Activated naive CD4-positive, alpha-beta T cell treated with anti-CD3 and anti-CD28 coated beads for 36 hours (primary cell): ENCODE measurements around the gene DHPS. TPM values are rescaled to one million over a fixed set of nuclear protein-coding genes. Genes with fewer than 3 reads are reported as not detected.
"Not testable (repeated sequence)": the region's sequence is repeated elsewhere in the genome, so short reads cannot be mapped to it uniquely, and the experiment has no call there.

ENCODE experiments used
- CTCF ChIA-PET: fragments of 350-600 bp; sonication (Branson Sonifier 250); formaldehyde crosslinking; loops from one replicate; lab custom pipeline; 2021; ENCODE audit warnings: antibody characterized with exemption; lab: Charles Lee
- DNase-seq: peaks from one replicate; pipeline ENCODE4 v3.0.0-alpha.2; 2020
- H3K27ac Mint-ChIP-seq: one replicate; pipeline ENCODE4 v1.8.0; 2021; ENCODE audit warnings: mild to moderate bottlenecking, mixed read lengths
- H3K27me3 Mint-ChIP-seq: one replicate; pipeline ENCODE4 v1.8.0; 2021; ENCODE audit warnings: low read depth, mixed read lengths
- H3K36me3 Mint-ChIP-seq: one replicate; pipeline ENCODE4 v1.8.0; 2021; ENCODE audit warnings: low read depth, mixed read lengths
- H3K4me1 Mint-ChIP-seq: one replicate; pipeline ENCODE4 v1.8.0; 2021; ENCODE audit warnings: low read depth, mixed read lengths
- H3K4me3 Mint-ChIP-seq: one replicate; pipeline ENCODE4 v1.8.0; 2021; ENCODE audit warnings: mild to moderate bottlenecking, moderate library complexity, mixed read lengths
- H3K9me3 Mint-ChIP-seq: one replicate; pipeline ENCODE4 v1.8.0; 2021; ENCODE audit warnings: mixed read lengths
- intact Hi-C: fragments of 100-400 bp; cut with micrococcal nuclease; formaldehyde crosslinking; loops from one replicate; pipeline ENCODE4 v1.15.1; 2023
- total RNA-seq, 2 experiments: library from RNA; stranded (reverse); gene quantifications; one replicate each; pipeline ENCODE4 v1.2.3, GENCODE V29; 2021

Gene DHPS
- total RNA-seq = 100 to 1,000 TPM; 131 to 149 TPM

DNA sequence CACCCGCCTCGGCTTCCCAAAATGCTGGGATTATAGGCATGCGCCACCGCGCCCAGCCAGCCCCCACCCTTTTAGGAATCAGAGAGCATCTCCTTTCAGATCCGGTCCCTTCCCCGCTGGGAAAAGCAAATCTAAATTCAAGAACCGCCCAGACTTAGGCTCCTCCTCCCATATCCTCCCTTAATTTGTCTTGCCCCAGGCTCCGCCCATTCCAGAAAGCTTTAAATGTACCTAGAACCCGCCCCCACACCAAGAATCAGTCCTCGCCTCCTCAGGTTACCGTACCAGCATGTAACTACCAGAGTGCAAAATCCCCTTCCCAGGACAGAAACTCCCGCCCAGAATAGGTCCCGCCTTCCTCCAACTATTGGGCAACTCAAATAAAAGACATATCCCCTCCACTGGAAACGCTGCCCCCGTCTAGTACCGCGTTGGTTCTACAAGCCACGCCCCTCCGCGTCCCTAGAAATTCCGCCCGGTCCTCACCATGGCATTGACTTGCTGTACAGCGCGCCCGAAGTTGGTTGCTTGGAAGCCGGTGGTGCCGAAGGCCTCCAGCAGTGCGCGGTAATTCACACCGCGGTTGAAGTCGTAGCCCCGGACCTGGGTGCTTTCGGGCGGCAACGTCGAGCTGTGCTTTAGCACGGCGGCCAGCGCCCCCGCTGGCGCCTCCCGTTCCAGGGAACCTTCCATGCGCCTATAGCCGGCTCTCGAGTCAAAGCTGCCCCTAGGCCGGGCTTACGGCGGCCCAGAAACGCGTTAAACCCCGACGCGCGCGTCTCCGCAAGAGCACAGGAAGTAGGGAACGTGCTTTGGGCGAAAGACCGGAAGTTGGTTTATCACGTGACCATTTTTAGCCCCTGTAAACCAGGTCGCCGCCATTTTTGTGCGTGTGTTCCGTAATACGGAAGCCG, at the start of gene DHPS:
Gene DHPS, minus strand, starts transcription at position 807 of the 914 bp plus-strand sequence. Its CDS starts 114 bp downstream, at position 693.
- H3K27me3 Mint-ChIP-seq = no peaks in the 10 kb centered on the region
- peak within 1 kb of the TSS; percentile 98 for H3K27ac Mint-ChIP-seq
- peak within 1 kb of the TSS; percentile 99 for H3K4me3 Mint-ChIP-seq
- DNase-seq = peak; percentile 97
- H3K9me3 Mint-ChIP-seq = no peaks in the 10 kb centered on the region
- CTCF ChIA-PET = interaction anchor here (0.6 to 1.0 kb wide), 4 partner anchors 9 to 1473 kb away, joined by 3 to 7 read pairs (median 4); no protein-coding TSS in a partner anchor
- peaks cover 23% of the 10 kb centered on the region for H3K36me3 Mint-ChIP-seq
- intact Hi-C loops = loop anchor here (1.0 to 2.0 kb wide), 10 partner anchors 12 to 241 kb away; partner anchors contain the start of genes FBXW9, SYCE2, TRIR and ZNF443
- peaks cover 24% of the 10 kb centered on the region for H3K4me1 Mint-ChIP-seq

DNA sequence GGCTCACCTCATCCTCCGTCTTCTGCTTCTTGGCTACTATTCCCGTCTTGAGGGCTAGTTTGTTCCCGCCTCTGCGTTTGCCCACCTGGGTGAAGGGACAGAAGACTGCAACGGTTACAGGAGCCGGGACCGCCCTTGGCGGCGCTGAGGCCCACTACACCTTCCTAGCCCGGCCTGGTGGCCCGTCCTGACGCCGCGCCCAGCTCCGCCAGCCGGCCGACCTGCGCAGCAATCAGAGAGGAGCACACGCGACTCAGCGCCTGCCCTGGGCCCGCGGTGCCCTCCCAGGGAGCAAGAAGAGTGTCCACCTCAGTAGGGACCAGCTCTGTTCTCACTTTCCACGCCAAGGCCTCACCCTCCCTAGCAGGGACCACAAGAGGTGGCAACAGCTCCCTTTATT, 49.7 kb upstream of the DHPS start:
- no peak overlapping the region for H3K4me3 Mint-ChIP-seq
- H3K27ac Mint-ChIP-seq = no peak overlapping the region
- H3K4me1 Mint-ChIP-seq = peaks cover 28% of the 10 kb centered on the region
- intact Hi-C loops = loop anchor here (5.0 kb wide), 2 partner anchors 119 to 421 kb away; partner anchors contain the start of genes IER2, STX10, ZNF490 and ZNF791
- no peak for DNase-seq
- H3K36me3 Mint-ChIP-seq = peaks cover 49% of the 10 kb centered on the region
- no peaks in the 10 kb centered on the region for H3K27me3 Mint-ChIP-seq
- CTCF ChIA-PET = interaction anchor here (0.6 to 1.6 kb wide), 3 partner anchors 34 to 112 kb away, joined by 3 read pairs; no protein-coding TSS in a partner anchor
- no peaks in the 10 kb centered on the region for H3K9me3 Mint-ChIP-seq

DNA sequence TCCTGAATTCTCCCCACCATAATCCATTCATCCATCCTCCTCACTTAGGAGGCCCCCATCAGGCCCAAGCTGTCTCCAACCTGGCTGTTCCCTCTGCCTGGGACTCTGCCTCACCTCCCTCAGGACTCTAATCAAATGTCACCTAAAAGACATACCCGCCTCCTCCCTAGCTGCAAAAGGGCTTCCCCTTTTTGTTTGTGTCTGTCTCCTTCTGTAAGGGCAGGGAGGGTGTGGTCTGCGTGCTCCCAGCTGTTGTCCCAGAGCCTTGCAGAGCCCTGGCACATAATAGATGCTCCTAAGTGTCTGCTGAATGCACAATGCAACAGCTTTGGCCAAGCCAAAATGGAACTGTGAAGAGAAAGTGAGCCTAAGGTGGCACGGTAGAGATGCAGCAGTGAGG, 48.4 kb upstream of the DHPS start:
- no peak overlapping the region for H3K27ac Mint-ChIP-seq
- peaks cover 23% of the 10 kb centered on the region for H3K4me1 Mint-ChIP-seq
- CTCF ChIA-PET = no interaction called here
- DNase-seq = no peak
- H3K27me3 Mint-ChIP-seq = no peaks in the 10 kb centered on the region
- no peaks in the 10 kb centered on the region for H3K9me3 Mint-ChIP-seq
- intact Hi-C loops = loop anchor here (5.0 kb wide), 2 partner anchors 118 to 422 kb away; partner anchors contain the start of genes IER2, STX10, ZNF490 and ZNF791
- no peak overlapping the region for H3K4me3 Mint-ChIP-seq
- peaks cover 49% of the 10 kb centered on the region for H3K36me3 Mint-ChIP-seq

DNA sequence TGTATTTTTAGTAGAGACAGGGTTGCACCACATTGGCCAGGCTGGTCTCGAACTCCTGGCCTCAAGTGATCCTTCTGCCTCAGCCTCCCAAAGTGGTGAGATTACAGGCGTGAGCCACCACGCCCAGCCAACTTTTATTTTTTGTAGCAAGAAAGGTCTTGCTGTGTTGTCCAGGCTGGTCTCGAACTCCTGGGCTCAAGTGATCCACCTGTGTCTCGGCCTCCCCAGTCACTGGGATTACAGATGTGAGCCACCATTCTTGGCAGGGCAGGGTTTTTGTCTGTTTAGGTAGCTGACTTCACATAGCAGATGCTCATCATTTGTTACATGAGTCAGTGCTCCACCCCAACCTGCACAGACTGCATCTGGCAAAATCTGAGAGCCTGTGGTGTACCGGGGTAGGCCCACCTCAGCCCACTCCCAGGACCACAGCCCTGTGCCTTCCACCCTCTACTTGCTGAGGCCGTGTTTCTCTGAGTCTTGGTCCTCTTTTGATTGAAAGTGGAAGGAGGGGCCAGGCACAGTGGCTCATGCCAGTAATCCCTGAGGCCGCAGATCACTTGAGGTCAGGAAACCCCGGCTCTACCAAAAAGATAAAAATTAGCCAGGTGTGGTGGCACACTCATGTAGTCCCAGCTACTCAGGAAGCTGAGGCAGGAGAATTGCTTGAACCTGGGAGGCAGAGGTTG, 46.2 kb upstream of the DHPS start:
- Mint-ChIP-seq H3K9me3 (no peaks in the 10 kb centered on the region), H3K27ac (no peak overlapping the region), H3K36me3 (peaks cover 41% of the 10 kb centered on the region), H3K4me1 (peaks cover 25% of the 10 kb centered on the region), H3K27me3 (no peaks in the 10 kb centered on the region), H3K4me3 (no peak overlapping the region)
- no peak for DNase-seq
- intact Hi-C loops = no loop called here
- CTCF ChIA-PET = interaction anchor here (1.2 kb wide), 1 partner anchor 30 kb away, joined by 4 read pairs; no protein-coding TSS in a partner anchor

DNA sequence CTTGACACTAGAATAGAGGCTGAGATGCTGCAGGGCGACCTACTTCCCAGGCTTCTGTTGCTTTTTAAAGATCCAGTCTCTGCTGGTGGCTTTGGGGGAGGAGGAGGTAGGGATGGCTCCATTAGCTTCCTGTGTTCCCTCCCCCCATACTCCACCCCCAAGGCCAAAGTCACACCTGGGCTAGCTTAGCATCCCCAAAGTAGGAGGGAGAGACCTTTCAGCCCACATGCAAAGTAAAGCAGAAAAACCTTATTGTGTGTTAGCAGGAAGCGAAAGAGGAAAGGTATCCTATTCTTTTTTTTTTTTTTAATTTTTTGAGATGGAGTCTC, 45.3 kb upstream of the DHPS start:
- Mint-ChIP-seq H3K36me3 (peaks cover 42% of the 10 kb centered on the region), H3K27me3 (no peaks in the 10 kb centered on the region), H3K4me3 (no peak overlapping the region), H3K4me1 (peaks cover 17% of the 10 kb centered on the region), H3K27ac (no peak overlapping the region), H3K9me3 (no peaks in the 10 kb centered on the region)
- CTCF ChIA-PET = interaction anchor here (1.2 kb wide), 1 partner anchor 30 kb away, joined by 4 read pairs; no protein-coding TSS in a partner anchor
- intact Hi-C loops = no loop called here
- no peak for DNase-seq

DNA sequence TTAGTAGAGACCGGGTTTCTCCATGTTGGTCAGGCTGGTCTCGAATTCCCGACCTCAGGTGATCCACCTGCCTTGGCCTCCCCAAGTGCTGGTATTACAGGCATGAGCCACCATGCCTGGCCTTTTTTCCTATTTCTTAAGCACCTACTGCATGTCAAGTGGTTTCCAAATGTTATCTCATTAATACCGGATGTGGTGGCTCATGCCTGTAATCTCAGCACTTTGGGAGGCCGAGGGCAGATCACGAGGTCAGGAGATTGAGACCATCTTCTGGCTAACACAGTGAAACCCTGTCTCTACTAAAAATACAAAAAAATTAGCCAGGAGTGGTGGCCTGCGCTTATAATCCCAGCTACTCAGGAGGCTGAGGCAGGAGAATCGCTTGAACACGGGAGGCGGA, 43.9 kb upstream of the DHPS start:
- Mint-ChIP-seq H3K36me3 (peaks cover 42% of the 10 kb centered on the region), H3K4me1 (peaks cover 20% of the 10 kb centered on the region)
- H3K27me3 Mint-ChIP-seq, H3K27ac Mint-ChIP-seq, H3K9me3 Mint-ChIP-seq, intact Hi-C loops, DNase-seq, H3K4me3 Mint-ChIP-seq: not testable (repeated sequence)
- CTCF ChIA-PET = interaction anchor here (0.7 to 1.0 kb wide), 2 partner anchors 29 to 156 kb away, joined by 3 to 4 read pairs; no protein-coding TSS in a partner anchor

DNA sequence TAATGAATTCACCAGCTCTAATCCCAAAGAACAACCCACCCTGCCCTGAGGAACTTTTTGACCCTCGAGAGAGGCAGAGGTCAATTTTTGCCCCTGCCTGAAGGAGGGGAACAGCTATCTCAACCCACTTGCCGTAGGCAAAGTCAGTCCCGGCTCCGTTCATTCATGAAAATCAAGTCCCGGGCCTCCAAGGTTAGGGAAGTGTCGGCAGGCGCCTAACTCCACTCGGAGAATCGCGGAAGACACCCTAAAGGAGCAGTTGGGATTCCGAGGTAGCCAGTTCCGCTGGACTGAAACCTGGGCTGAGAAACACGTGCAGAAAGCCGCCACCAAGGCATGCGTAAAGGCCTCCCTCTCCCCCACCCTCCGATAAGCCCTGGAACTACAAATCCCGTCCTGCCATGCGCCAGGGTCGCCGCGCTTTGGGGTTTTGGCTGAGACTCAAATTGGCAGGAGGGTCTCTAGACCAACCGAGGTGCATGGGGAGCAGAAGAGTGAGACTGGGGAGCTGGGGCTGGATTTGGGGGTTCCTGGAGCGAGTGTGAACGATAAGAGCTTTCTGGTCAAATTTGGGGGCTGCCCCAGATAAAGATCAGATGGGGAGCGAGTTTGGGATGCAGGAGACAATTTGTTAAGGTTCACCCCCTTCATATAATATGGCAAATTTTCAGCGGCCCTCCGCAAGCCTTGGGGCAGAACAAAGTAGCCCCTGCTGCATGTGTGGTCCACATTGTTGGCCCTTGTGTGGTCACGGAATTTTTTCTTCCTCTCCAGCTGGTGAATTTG, 42.2 kb upstream of the DHPS start, which contains the start of gene TNPO2:
Gene TNPO2, minus strand, starts transcription at position 292 of the 786 bp plus-strand sequence. CDS start 2,955 bp downstream, outside the sequence.
- peak; percentile 77 for DNase-seq
- no peaks in the 10 kb centered on the region for H3K9me3 Mint-ChIP-seq
- peak within 1 kb of the TSS; percentile 79 for H3K4me3 Mint-ChIP-seq
- H3K27me3 Mint-ChIP-seq = no peaks in the 10 kb centered on the region
- intact Hi-C loops = loop anchor here (1.0 kb wide), 1 partner anchor 9 kb away; no protein-coding TSS in a partner anchor
- peaks cover 29% of the 10 kb centered on the region for H3K4me1 Mint-ChIP-seq
- H3K36me3 Mint-ChIP-seq = peaks cover 35% of the 10 kb centered on the region
- CTCF ChIA-PET = interaction anchor here (0.7 to 2.5 kb wide), 6 partner anchors 9 to 84 kb away, joined by 3 to 14 read pairs (median 5); no protein-coding TSS in a partner anchor
- peak within 1 kb of the TSS; percentile 78 for H3K27ac Mint-ChIP-seq

DNA sequence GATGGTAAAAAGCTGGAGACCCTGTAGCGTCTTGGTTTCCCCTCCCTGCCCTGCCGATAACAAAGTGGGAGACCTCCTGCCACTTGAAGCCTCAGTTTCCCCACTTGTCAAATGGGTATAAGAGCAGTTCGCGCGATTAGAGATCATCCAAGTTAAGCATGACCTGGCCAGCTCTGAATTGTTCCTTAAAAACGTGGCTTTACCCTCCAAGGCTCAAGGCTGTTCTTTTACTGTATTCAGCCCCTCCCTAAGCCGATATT, 41.6 kb upstream of the DHPS start:
- intact Hi-C loops = no loop called here
- H3K4me1 Mint-ChIP-seq = peaks cover 33% of the 10 kb centered on the region
- peak overlapping the region; percentile 79 for H3K4me3 Mint-ChIP-seq
- peak overlapping the region; percentile 78 for H3K27ac Mint-ChIP-seq
- peaks cover 37% of the 10 kb centered on the region for H3K36me3 Mint-ChIP-seq
- DNase-seq = no peak
- no peaks in the 10 kb centered on the region for H3K27me3 Mint-ChIP-seq
- no peaks in the 10 kb centered on the region for H3K9me3 Mint-ChIP-seq
- CTCF ChIA-PET = interaction anchor here (0.7 to 2.5 kb wide), 4 partner anchors 10 to 37 kb away, joined by 3 to 14 read pairs (median 8); no protein-coding TSS in a partner anchor

DNA sequence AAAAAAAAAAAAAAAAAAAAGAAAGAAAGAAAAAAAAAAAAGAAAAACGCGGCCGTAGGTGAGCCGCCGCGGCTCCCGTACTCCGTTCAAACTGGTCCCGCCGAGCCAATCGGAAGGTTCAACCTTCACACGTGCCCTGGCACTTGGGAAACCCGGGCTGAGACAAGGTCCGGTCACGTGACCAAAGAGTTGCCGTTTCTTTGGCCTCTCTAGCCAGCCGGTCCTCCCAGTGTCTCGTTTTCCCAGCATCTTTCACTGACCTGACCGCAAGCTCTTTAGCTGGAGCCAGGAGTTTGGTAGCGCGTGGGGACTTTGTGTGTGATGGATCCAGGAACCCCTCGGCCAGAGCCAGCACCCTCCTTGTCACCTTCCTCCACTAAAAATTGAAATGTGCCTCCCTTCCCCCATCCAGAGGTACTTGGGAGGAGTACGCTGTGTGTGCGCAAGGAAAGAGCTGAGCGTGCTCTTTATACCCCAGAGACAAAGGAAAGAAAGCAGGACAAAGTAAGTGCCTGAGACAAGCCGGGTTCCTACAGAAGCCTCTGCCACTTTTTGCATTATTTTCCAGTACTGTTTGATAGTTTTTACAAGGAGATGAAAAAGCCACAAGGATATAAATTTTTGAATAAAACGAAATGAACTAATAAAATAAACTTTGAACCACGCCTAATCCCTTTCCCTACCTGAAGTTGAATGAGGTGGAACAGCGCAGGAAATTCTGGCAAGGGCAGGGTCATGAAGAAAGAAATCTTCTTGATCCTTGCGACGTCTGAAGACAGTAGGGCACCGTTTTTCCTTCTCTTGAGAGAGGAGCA, 41.1 kb upstream of the DHPS start:
- CTCF ChIA-PET = interaction anchor here (0.7 to 2.5 kb wide), 4 partner anchors 11 to 37 kb away, joined by 3 to 14 read pairs (median 8); no protein-coding TSS in a partner anchor
- Mint-ChIP-seq H3K36me3 (peaks cover 35% of the 10 kb centered on the region), H3K4me1 (peaks cover 33% of the 10 kb centered on the region), H3K4me3 (peak overlapping the region; percentile 79), H3K27ac (peak overlapping the region; percentile 78), H3K9me3 (no peaks in the 10 kb centered on the region), H3K27me3 (no peaks in the 10 kb centered on the region)
- intact Hi-C loops = loop anchor here (1.0 kb wide), 2 partner anchors 15 to 41 kb away; partner anchors contain the start of genes DHPS and GET3
- DNase-seq = peak; percentile 97

DNA sequence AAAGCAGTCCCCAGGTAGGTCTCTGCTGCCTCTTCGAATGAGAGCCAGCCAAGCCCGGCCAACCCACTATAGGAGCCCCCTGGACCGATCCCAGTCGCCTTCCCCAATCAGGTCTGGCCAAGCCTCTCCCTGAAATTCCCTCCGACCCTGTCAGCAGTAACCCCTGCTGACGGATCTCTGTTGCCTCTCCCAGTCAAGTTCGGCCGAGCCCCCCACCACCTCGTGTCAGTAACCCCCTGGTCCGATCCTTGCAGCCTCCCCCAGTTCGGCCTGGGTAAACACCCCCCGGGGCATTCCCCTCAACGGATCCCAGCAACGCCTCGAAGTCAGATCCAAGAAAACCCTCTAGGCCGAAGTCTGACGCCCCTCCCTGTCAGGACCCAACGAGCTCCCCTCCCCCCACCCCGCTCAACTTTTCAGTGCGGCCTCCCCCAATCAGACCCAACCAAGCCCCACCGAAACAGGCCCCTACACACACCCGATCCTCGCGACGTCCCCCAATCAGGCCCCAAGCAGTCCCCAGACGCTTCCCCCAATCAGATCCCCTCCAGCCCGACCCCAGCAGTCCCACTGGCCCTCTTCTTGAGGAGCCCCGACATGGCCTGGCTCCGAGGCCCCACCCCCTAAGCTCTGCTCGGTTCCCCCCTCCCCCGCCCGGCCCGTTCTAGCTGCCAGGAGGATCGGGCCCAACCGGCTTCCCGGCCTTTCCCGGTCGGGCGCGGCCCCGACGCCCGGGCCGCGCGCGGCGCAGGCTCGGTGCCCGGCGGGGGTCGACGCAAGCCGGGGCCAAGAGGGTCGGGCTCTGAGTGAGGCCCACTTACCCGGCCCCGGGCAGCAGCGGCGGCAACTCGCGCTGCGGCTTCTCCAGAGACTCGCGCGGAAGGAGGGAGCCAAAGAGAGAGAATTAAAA, 40.2 kb upstream of the DHPS start:
- H3K9me3 Mint-ChIP-seq = no peaks in the 10 kb centered on the region

More for the DNA sequence above, 40.2 kb upstream of the DHPS start:
- Mint-ChIP-seq H3K4me3 (peak overlapping the region; percentile 93), H3K27ac (peak overlapping the region; percentile 91), H3K27me3 (no peaks in the 10 kb centered on the region), H3K4me1 (peaks cover 33% of the 10 kb centered on the region), H3K36me3 (peaks cover 34% of the 10 kb centered on the region)
- intact Hi-C loops = loop anchor here (1.0 kb wide), 2 partner anchors 15 to 41 kb away; partner anchors contain the start of genes DHPS and GET3
- peak; percentile 47 for DNase-seq
- CTCF ChIA-PET = interaction anchor here (0.8 to 1.8 kb wide), 4 partner anchors 22 to 126 kb away, joined by 3 to 10 read pairs (median 4); no protein-coding TSS in a partner anchor
